Left ventricle myocardium superior (tissue), 1 donor: ENCODE data around the gene TKTL1. TPM values are rescaled to one million over a fixed set of nuclear protein-coding genes. Genes with fewer than 3 reads are reported as not detected.
A peak's percentile ranks its signal among the peaks of the same experiment; 100 is the strongest.
"Not testable (repeated sequence)": the region's sequence is repeated elsewhere in the genome, so short reads cannot be mapped to it uniquely, and the experiment has no call there.

Source experiments
- ATAC-seq: fragments of 200-7000 bp; cut with Tn5 transposase; one replicate; pipeline ENCODE4 v1.9.1; 2020; ENCODE audit warnings: mild to moderate bottlenecking, moderate library complexity
- DNase-seq: peaks from one replicate; pipeline ENCODE4 v3.0.0-alpha.2; 2020
- intact Hi-C: fragments of 100-400 bp; cut with micrococcal nuclease; formaldehyde crosslinking; loops from one replicate; pipeline ENCODE4 v1.11.0; 2022
- total RNA-seq: library from RNA; stranded (reverse); fragmentation: NEBNext Ultra II Directional; extraction: Animal tissue kit (Norgen Biotek cat#: 25700); gene quantifications from one replicate; pipeline ENCODE4 v1.2.1, GENCODE V29; 2021
- donor health status: DM: no; HTN: yes; CAD: no; lungs with severe emphysema.

TKTL1 gene
- total RNA-seq, 1 donor from 2014 or later, result 18.0 TPM

- DNase-seq (no peak), ATAC-seq (no peak)
- intact Hi-C loops, result no loop called here
Measured at GRCh38 chrX:154333837-154334271, 38.3 kb downstream of the TKTL1 start.

- no peak for ATAC-seq
- intact Hi-C loops, result no loop called here
- no peak for DNase-seq
Measured at GRCh38 chrX:154334496-154334895, 38.9 kb downstream of the TKTL1 start.

GRCh38 chrX:154341399-154342298 is 46.1 kb downstream of the TKTL1 start:
- peak; percentile 86 for ATAC-seq
- intact Hi-C loops, DNase-seq: not testable (repeated sequence)

- DNase-seq, intact Hi-C loops: not testable (repeated sequence)
- peak; percentile 2 for ATAC-seq
Measured at GRCh38 chrX:154343063-154343462, 47.5 kb downstream of the TKTL1 start.

- intact Hi-C loops, DNase-seq: not testable (repeated sequence)
- peak; percentile 23 for ATAC-seq
Measured at GRCh38 chrX:154343620-154344019, 48.0 kb downstream of the TKTL1 start.

- ATAC-seq (peak; percentile 3), DNase-seq (peak; percentile 19)
- intact Hi-C loops, result no loop called here
Measured at GRCh38 chrX:154348114-154348531, 52.5 kb downstream of the TKTL1 start.

- intact Hi-C loops, result no loop called here
- ATAC-seq (no peak), DNase-seq (peak; percentile 29)
Measured at GRCh38 chrX:154348646-154349358, 53.2 kb downstream of the TKTL1 start.

GRCh38 chrX:154349359-154349935 is 53.9 kb downstream of the TKTL1 start:
- DNase-seq, result peak; percentile 19
- ATAC-seq, result no peak
- intact Hi-C loops, result no loop called here

GRCh38 chrX:154349979-154350378 is 54.4 kb downstream of the TKTL1 start:
- peak; percentile 9 for DNase-seq
- ATAC-seq, result no peak
- intact Hi-C loops, result no loop called here

- DNase-seq (peak; percentile 12), ATAC-seq (no peak)
- intact Hi-C loops, result no loop called here
Measured at GRCh38 chrX:154350429-154351182, 55.0 kb downstream of the TKTL1 start.

- no peak for ATAC-seq
- DNase-seq, result peak; percentile 25
- intact Hi-C loops, result no loop called here
Measured at GRCh38 chrX:154351183-154352011, 55.8 kb downstream of the TKTL1 start.

GRCh38 chrX:154352012-154352401 is 56.4 kb downstream of the TKTL1 start:
- DNase-seq, result no peak
- ATAC-seq, result no peak
- intact Hi-C loops, result no loop called here

- intact Hi-C loops, result no loop called here
- ATAC-seq (no peak), DNase-seq (peak; percentile 4)
Measured at GRCh38 chrX:154352466-154352865, 56.9 kb downstream of the TKTL1 start.

GRCh38 chrX:154353172-154353843 is 57.7 kb downstream of the TKTL1 start:
- peak; percentile 7 for DNase-seq
- no peak for ATAC-seq
- intact Hi-C loops, result no loop called here

GRCh38 chrX:154354013-154354412 is 58.4 kb downstream of the TKTL1 start:
- ATAC-seq, result no peak
- DNase-seq, result peak; percentile 15
- intact Hi-C loops, result no loop called here

- intact Hi-C loops, result no loop called here
- DNase-seq (no peak), ATAC-seq (no peak)
Measured at GRCh38 chrX:154354516-154354915, 58.9 kb downstream of the TKTL1 start.

- DNase-seq, result peak; percentile 11
- no peak for ATAC-seq
- intact Hi-C loops, result no loop called here
Measured at GRCh38 chrX:154355094-154355775, 59.6 kb downstream of the TKTL1 start.
